Activated CD4-positive, CD25-positive, alpha-beta regulatory T cell treated with anti-CD3 and anti-CD28 coated beads, Interleukin-2, amount 50 U/mL, for 24 hours (primary cell): ENCODE measurements around the gene FGF6.
"Not testable (repeated sequence)": the region's sequence is repeated elsewhere in the genome, so short reads cannot be mapped to it uniquely, and the experiment has no call there.

ENCODE experiments used
- ATAC-seq, 2 donors: fragments of 150-1000 bp; cut with Tn5 transposase; one replicate each; pipeline ENCODE4 v1.10.0; 2021; ENCODE audit warnings: mild to moderate bottlenecking in 1 of 2, moderate library complexity in 1 of 2

The FGF6 gene

DNA sequence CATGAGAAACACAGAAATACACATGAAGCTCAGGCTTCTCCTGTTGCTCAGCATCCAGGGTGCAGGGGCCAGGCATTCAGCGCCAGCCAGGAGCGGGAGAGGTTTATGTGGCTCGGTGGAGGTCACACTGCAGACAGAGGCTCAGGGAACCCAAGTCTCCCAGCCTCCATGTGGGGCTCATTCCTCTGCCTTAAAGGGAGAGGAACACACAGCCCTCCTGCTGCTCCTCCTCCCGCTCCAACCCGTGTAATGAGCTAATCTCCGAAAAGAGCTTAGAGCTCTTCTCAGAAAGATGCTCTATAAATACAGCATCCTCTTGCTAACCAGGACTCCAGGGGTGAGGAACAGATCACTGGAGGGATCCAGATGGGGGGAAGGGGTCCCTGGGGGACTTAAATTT is 28.2 kb downstream of the FGF6 start:
- ATAC-seq: no peak

DNA sequence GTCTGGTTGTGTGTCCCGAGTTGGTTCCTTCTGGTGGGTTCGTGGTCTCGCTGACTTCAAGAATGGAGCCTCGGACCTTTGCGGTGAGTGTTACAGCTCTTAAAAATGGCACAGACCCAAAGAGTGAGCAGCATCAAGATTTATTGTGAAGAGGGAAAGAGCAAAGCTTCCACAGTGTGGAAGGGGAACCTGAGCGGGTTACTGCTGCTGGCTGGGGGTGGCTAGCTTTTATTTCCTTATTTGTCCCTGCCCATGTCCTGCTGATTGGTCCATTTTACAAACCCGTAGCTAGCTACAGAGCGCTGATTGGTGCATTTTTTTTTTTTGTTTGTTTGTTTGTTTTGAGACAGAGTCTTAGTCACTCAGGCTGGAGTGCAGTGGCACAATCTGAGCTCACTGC is 29.3 kb downstream of the FGF6 start:
- ATAC-seq: no peak

DNA sequence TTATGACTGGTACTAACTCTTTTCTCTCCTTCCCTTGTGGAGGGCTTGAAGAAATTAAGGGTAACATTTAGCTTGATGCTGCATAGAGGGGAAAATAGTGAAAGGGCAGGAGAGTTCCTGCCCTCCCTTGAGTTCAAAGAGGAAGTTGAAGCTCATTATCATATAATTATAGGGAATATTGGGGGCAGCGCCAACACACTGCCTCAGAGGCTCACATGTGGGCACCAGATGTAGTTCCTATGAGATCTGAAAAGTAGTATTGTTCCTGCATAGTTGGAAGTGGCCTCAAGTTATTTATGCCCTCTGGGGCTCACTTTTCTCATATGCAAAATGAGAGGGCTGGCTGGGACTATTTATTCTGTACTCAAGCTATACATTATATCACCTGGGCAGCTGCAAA is 33.1 kb downstream of the FGF6 start:
- ATAC-seq: no peak

DNA sequence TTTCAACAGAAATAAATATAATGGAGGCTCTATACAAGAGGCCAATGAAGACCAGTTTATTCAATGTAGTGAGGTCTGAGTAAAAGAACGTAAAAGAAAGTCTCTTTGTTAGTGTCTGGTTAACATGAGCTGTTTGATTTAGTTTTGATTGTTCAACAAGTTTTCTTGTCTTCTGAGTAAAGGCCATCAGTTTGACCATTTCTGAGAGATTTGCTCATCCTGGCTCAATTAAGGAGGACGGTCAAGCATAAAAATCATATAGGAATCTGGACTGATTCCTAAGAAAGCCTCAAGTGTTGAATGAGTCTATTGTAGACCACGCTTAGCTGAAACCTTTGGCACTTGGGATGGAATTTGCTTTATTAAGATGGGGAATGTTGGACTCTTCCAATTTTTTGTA is 33.6 kb downstream of the FGF6 start:
- no peak for ATAC-seq

DNA sequence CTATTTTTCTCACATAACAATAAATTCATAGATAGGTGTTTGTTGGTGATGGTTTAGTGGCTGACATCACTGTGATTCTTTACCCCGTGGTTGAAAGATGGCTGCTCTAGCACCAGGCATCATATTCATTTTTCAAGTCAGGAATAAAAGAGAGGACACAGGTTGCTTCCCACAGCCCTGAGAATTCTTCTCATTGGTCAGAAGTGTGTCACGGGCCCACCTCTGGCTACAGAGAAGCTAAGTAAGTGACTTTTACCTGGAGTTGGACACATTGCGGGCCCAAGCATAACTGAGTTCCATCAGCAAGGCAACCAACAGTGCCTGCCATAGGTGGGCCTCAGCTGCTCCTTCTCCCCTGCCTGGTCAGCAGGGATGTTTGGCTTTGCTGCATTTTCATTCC is 38.5 kb downstream of the FGF6 start:
- ATAC-seq: no peak

DNA sequence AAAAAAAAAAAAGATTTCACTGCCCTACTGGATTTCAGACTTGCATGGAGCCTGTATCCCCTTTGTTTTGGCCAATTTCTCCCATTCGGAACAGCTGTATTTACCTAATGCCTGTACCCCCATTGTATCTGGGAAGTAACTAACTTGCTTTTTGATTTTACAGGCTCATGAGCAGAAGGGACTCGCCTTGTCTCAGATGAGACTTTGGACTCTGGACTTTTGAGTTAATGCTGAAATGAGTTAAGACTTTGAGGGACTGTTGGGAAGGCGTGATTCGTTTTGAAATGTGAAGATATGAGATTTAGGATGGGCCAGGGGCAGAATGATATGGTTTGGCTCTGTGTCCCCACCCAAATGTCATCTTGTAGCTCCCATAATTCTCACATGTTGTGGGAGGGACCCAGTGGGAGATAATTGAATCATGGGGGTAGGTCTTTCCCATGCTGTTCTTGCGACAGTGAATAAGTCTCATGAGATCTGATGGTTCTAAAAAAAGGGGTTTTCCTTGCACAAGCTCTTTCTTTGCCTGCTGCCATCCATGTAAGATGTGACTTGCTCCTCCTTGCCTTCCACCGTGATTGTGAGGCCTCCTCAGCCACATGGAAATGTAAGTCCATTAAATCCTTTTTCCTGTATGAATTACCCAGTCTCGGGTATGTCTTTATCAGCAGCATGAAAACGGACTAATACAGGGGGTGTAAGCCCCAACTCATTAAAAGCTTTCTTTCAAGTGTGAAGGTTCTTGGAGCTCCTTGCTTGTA is 40.6 kb downstream of the FGF6 start:
- ATAC-seq: not testable (repeated sequence)

DNA sequence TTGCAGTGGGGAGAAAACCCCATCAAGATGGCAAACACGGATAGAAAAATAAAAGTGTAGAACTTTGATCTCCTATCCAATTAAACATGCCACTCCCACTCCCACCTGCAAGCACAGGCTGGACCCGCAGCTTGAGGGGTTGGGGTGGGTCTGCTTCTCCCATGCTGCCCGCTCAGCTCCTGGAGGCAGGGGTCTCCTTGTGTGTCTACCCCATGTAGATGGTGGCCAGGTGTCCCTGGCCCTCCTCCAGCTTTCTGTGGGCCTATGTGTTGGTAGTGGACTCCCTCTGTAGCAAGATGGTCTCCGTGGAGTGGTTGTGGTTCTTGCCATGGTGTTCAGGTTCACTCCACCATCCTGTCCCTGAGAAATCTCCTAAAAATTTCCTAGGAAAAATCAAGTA is 42.6 kb downstream of the FGF6 start:
- ATAC-seq: no peak

DNA sequence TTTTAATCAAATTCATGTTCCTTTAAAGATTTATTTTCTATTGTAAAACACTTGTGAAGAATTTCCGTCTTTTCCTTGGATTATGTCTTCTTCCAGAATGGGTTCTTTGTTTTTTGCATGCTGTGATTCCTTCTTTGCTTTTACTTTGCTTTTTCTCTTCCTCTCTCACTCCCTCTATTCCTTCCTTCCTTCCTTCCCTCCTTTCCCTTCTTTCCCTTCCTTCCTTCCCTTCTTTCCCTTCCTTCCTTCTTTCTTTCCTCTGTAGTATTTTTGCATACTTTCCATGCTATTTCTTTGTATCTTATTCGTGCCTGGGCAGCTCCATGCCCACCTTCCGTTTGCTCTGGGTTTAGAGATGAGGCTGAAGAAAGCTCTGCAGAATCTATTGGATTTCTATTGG is 44.5 kb downstream of the FGF6 start:
- no peak for ATAC-seq

DNA sequence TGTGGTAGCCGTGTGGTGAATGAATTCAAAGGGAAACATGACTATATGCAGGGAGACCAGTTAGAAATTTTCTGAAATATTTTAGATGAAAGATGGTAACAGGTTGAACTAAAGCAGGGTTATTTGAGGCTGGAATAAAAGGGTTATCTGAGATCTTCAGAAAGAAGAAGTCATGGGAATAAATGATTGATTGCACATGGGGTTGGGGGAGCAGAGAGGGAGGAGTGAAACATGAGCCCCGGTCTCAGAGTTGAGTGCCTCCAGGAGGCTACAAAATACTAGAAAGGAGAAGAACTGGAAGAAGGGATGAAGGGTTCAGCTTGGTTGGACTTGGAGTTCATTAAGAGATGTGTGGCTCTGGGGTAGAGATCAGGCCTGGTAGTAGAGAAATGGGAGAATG is 49.8 kb downstream of the FGF6 start:
- ATAC-seq: no peak

DNA sequence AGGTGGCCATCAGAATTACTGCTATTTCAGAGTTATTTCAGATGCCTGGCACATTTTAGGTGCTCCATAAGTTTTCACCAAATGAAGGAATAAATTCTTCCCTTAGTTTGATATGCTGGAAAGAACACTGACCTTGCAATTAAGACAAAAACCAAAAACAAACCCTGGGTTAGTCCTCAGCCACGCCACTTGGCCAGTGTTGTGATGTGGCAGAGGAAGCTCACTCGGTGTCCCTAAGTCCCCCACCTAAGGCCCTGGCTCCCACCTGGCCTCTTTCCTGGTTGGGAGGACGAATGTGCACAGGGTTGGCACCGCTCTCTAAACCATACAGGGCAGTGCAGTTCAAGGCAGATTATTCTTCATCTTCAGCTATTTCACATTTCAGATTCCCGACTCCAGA is 52.4 kb downstream of the FGF6 start:
- no peak for ATAC-seq

DNA sequence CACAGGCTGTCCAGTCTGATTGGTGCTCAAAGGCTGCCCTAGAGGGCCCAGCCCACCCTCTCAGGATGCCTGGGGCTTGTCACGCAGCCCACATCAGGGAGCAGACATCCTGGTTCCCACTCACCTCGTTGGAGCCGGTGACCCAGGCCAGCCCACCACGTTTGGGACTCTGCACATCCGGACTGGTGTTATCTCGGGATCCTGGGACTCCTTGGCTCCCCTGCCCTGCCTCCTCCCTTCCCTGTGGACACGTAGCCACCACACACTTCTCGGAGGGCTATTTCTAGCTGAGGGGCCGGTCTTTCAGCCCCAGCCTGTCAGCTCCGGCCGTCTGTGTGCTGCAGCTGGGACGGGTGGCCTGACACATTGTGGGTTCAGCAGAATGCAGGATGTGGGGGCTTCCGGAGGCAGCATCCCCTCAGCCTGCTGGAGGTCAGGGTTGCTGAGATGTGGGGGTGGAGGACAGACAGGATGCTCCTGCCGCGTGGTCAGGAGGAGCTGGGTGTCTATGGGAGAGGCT is 53.3 kb downstream of the FGF6 start:
- no peak for ATAC-seq

DNA sequence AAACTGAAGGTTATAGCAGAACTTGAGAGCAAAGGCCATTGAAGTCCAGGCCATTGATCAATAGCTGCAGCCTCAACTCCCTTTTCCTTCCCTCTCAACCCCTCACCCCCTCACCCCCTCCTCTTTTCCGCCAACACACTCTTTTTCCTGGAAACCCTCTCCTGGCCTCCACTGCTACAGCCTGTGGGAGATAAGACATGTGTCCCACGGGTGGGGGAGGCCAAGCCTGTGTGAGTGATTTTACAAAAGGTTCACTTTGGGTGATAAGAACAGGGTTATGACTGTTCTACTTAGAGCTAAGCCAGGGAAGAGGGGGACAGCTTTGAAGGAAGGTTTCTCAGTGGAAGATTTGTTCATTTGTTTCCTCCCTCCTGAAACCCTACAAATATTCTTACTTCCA is 57.0 kb downstream of the FGF6 start:
- no peak for ATAC-seq

DNA sequence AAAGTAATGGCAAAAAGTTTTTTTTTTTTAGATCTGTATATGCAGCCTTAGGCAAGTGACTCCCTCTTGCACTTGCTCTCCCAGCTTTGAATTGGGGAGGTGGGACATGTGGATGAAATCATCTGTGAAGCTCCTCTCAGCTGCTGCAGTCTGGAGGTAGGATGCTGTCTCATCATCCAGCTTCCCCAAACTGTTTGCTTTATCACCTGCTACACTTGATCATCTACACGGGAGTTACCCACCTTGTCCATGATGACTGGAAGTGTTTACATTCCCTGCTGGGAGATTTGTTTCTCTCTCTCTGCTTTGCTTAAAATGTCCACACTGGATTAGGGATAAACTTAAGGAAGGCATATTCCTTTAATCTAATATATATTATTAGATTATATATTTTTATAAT is 57.6 kb downstream of the FGF6 start:
- no peak for ATAC-seq

DNA sequence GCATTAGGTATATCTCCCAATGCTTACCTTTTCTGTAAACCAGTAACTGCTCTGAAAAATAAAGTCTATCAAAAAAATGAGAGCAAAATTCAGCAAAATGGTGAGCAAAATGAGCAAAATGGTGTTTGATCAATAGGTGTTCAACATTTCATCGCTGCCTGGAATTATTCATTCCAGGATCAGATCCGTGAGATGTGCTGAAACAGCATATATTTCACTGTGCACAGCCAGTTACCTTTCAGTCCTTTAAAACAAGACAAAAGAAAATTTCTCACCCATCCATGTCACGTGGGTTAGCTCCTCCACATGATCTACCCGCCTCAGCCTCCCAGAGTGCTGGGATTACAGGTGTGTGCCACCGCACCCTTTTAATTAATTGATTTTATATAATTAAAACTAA is 58.0 kb downstream of the FGF6 start:
- no peak for ATAC-seq

DNA sequence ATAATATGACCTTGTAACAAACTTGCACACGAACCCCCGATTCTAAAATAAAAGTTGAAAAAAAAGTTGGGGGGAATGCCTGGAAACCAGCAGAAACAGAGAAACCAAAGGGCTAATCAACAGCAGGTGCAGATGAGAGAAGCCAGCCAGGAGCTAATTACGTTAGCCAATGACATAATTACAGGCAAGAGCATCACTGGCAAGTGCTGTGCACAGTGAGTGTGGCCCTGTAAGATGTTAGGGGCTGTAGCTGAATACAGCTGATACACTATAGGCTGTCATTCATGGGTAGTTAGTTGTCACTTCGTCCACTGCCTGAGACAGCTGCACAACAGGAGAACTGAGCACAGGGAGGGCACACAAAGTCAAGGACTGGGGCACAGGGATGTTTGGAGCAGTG is 58.8 kb downstream of the FGF6 start:
- no peak for ATAC-seq
